ENCODE results near the gene FZR1. TPM values are rescaled to one million over a fixed set of nuclear protein-coding genes. Genes with fewer than 3 reads are reported as not detected.

FZR1 gene
- total RNA-seq, 2 experiments from 2014 or later, result 61.2 to 65.3 TPM

DNA sequence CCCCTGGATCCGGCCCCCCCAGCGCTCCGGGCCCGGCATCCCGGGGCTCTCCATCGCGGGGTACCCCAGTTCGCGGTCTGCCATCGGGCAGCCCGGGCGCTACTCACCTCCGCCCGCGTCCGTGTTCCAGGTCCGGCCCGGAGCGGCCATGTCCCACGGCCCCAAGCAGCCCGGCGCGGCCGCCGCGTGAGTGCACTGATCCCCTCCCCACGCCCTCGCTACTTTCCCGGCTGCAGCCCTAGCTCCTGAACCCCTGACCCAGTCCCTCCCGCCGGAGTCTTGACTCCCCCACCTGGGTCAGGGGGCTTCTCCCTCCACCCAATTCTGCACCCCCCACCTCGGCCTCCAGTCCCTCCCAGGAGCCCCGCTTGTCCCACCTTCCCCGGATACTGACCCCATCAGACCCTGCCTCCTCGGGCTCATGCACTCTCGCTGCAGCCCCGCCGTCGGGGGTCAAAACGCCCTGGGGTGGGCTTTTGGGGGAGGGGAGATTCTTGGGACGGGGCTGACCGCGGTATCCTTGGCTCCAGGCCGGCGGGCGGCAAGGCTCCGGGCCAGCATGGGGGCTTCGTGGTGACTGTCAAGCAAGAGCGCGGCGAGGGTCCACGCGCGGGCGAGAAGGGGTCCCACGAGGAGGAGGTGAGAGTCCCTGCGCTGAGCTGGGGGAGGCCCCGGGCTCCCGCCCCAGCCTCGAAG is 67.2 kb downstream of the FZR1 start:
- POLR2A ChIA-PET, result interaction anchor here (0.6 to 1.4 kb wide), 3 partner anchors 16 to 248 kb away, joined by 3 to 5 read pairs (median 4); partner anchors contain the start of gene MFSD12
- intact Hi-C loops (cut with micrococcal nuclease; ENCODE audit: unreplicated experiment), result loop anchor here (5.0 kb wide), 1 partner anchor 66 kb away; the partner anchor contains the start of gene FZR1
- no TSS peak for BruUV-seq (replicated peaks)

DNA sequence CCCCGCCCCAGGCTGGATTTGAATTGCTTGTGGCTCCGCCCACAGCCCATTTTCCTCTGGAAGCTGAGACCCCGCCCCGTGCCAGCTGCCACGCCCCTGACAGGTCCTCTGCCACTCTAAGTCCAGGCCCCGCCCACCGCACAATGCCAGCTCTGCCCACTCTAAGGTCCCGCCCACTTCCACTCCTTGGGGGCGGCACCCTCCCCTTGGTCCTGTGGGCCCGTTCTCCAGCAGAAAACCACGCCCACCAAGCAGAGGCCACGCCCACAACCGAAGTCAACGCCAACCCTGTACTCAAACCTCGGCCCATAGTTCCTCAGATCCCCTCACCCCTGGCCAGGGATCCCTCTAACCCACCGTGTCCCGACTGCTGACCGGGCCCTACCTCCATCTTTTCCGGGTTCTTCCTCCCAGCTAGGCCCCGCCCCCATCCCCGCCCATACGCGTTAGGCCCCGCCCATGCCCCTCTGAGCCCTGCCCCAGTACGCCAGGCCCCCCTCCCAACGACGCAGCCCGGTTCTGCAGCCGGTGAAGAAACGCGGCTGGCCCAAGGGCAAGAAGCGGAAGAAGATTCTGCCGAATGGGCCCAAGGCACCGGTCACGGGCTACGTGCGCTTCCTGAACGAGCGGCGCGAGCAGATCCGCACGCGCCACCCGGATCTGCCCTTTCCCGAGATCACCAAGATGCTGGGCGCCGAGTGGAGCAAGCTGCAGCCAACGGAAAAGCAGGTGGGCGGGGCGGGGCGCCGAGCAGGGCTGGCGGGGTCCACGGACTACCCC is 67.9 kb downstream of the FZR1 start:
- Histone ChIP-seq H3K4me1 (ENCODE audit: insufficient read depth, low read length, poor library complexity, severe bottlenecking) (peaks cover 6% of the 10 kb centered on the region), H3K79me2 (ENCODE audit: insufficient read depth, low read depth, low read length) (peaks cover 5% of the 10 kb centered on the region; the same call in 1 of the 2 replicates), H3K4me3 (ENCODE audit: low read depth, low read length, poor library complexity, severe bottlenecking) (peak overlapping the region; percentile 98), H3K27ac (ENCODE audit: low read depth, low read length, poor library complexity, severe bottlenecking) (peak overlapping the region; percentile 74), H2AFZ (ENCODE audit: low read length) (no peak overlapping the region), H3K36me3 (ENCODE audit: insufficient read depth, low read length) (peaks cover 25% of the 10 kb centered on the region), H4K20me1 (ENCODE audit: insufficient read depth, low read length) (no peaks in the 10 kb centered on the region), H3K9me3 (ENCODE audit: low read length) (no peaks in the 10 kb centered on the region), H3K4me2 (ENCODE audit: low read length) (peak overlapping the region; percentile 88), H3K9me2 (ENCODE audit: insufficient read depth, low read length) (no peaks in the 10 kb centered on the region)
- intact Hi-C loops (cut with micrococcal nuclease; ENCODE audit: unreplicated experiment), result loop anchor here (5.0 kb wide), 1 partner anchor 67 kb away; the partner anchor contains the start of gene FZR1
- ChIA-PET CTCF (ENCODE audit: unreplicated experiment) (no interaction called here), POLR2A (interaction anchor here (0.5 to 1.4 kb wide), 5 partner anchors 9 to 248 kb away, joined by 3 to 5 read pairs (median 4); partner anchors contain the start of gene MFSD12)
- TF ChIP-seq CTCF (conservative IDR thresholded peaks at IDR 0.05; ENCODE audit: low read length) (no peak), EZH2phosphoT487 (IDR thresholded peaks at IDR 0.05; ENCODE audit: borderline replicate concordance, low read depth, low read length) (no peak)
- TSS peak; percentile 62 for BruUV-seq (replicated peaks)
- DNase-seq (ENCODE audit: low spot score), result peak; percentile 99

More for the DNA sequence above, 67.2 kb downstream of the FZR1 start:
- H3K9me3 ChIP-seq (ENCODE audit: low read length), result no peaks in the 10 kb centered on the region
- TF ChIP-seq CTCF (conservative IDR thresholded peaks at IDR 0.05; ENCODE audit: low read length) (no peak), EZH2phosphoT487 (IDR thresholded peaks at IDR 0.05; ENCODE audit: borderline replicate concordance, low read depth, low read length) (no peak)
- no peaks in the 10 kb centered on the region for H3K9me2 ChIP-seq (ENCODE audit: insufficient read depth, low read length)
- DNase-seq (ENCODE audit: low spot score), result peak; percentile 61
- no peaks in the 10 kb centered on the region for H4K20me1 ChIP-seq (ENCODE audit: insufficient read depth, low read length)
- CTCF ChIA-PET (ENCODE audit: unreplicated experiment), result no interaction called here
- peaks cover 5% of the 10 kb centered on the region; the same call in 1 of the 2 replicates for H3K79me2 ChIP-seq (ENCODE audit: insufficient read depth, low read depth, low read length)
- H3K36me3 ChIP-seq (ENCODE audit: insufficient read depth, low read length), result peaks cover 25% of the 10 kb centered on the region
- peak overlapping the region; percentile 3; the same call in 1 of the 2 replicates for H2AFZ ChIP-seq (ENCODE audit: low read length)
- H3K4me2 ChIP-seq (ENCODE audit: low read length), result peak overlapping the region; percentile 88
- H3K27ac ChIP-seq (ENCODE audit: low read depth, low read length, poor library complexity, severe bottlenecking), result peak overlapping the region; percentile 74
- H3K4me1 ChIP-seq (ENCODE audit: insufficient read depth, low read length, poor library complexity, severe bottlenecking), result peaks cover 6% of the 10 kb centered on the region
- peak overlapping the region; percentile 98 for H3K4me3 ChIP-seq (ENCODE audit: low read depth, low read length, poor library complexity, severe bottlenecking)

Data from OCI-LY7 (cell line).